HG02840 (cell line): ENCODE data around the gene FES.
"Not testable (repeated sequence)": the region's sequence is repeated elsewhere in the genome, so short reads cannot be mapped to it uniquely, and the experiment has no call there.

Source experiments
- ATAC-seq: cut with Tn5 transposase; IDR thresholded peaks from one replicate; pipeline ENCODE4 v1.9.1; 2021; ENCODE audit warnings: mild to moderate bottlenecking, moderate library complexity, moderate number of reproducible peaks; ENCODE audit not compliant: unreplicated experiment, low FRiP score

Gene FES

DNA sequence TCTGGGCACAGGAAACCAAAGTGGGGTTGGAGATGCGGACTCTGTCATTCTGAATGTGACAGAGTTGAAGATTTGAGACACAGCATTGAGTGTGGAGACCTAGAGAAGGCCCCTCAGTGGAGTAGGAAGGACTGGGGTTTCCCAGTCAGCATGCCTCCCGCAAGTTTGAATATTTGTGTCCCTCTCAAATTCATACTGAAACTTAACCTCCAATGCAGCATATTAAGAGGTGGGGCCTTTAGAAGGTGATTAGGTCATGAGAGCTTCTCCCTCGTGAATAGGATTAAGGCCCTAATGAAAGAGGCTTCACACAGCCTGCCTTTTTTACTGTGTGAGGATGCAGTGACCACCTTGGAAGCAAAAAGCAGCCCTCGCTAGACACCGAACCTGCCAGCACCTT is 40.1 kb downstream of the FES start:
- ATAC-seq, result peak; percentile 58

DNA sequence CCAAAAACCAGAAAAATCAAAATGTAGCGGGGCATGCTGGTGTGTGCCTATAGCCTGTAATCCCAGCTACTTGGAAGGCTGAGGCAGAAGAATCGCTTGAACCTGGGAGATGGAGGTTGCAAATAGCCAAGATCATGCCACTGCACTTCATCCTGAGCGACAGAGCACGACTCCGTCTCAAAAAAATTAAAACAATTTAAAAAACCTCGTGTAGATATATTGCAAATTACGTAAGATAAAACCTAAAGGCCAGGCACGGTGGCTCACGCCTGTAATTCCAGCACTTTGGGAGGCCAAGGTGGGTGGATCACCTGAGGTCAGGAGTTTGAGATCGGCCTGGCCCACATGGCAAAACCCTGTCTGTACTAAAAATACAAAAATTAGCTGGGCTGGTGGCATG is 42.5 kb downstream of the FES start:
- not testable (repeated sequence) for ATAC-seq

DNA sequence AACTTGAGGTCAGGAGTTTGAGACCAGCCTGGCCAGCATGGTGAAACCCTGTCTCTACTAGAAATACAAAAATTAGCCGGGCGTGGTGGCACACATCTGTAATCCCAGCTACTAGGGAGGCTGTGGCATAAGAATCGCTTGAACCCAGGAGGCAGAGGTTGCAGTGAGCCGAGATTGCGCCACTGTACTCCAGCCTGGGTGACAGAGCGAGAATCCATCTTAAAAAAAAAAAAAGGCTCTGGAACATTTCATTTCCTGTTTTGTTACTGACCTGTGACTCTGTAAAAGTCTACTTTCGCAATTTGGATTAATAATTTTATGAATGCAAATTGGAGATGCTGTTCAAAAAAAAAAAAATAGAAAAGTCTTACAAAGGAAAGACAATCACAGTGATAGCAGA is 43.8 kb downstream of the FES start:
- not testable (repeated sequence) for ATAC-seq

DNA sequence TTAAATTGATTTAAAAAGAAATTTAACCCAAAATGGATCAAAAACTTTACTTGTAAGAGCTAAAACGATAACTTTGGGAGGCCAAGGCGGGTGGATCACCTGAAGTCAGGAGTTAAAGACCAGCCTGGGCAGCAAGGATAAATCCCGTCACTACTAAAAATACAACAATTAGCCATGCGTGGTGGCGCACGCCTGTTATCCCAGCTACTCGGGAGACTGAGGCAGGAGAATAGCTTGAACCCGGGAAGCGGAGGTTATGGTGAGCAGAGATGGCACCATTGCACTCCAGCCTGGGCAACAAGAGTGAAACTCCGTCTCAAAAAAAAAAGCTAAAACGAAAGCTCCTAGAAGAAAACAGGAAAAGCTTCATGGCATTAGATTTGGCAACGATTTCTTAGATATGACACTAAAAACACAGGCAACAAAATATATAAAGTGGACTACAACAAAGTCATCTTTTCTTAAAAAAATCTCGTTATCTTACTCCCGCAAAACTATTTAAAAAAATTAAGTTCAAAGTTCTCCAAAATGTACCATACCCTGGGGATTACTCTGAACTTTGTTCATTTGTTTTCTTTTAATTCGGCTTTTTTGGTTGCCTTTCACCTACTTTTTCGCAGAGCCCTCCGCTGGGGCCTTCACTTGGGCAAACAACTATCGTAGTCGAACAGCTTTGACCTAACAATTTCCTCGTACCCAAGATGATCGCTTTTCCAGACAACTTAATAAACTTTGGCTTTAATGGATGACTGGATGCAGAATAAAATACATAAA is 45.1 kb downstream of the FES start:
- no peak for ATAC-seq

DNA sequence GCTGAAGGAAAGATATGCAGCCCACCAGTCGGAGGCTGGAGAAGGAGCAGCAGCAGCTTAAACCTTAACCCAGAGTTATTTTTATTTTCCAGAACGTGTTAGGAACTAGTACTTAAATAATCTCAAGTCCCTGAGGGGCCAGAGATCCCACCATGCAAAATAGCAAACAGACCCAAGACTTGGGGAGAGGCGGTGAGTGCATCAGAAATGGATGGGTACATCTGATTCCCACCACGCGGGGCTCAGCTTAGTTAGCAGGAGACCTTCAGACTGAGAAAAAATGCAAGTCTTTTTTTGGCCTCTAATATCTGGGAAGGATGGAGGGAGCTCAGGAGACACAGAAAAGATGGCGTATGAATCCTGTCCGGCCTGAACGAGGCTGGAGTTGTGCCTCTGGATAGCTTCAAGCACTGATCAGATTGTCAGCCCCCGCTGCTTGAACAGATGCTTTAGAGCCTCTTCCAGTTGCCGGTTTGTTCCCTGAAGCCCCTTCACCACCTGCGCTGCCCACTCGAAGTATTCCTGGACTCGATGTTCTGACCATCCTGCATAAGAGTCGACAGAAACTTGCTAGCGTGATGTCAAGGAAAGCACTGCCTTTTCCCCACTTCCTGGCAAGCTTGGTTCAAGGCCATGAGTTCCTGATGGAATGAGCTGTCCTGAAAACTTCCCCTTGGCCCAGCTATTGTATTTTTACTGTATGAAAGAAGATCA is 46.7 kb downstream of the FES start:
- ATAC-seq, result no peak

DNA sequence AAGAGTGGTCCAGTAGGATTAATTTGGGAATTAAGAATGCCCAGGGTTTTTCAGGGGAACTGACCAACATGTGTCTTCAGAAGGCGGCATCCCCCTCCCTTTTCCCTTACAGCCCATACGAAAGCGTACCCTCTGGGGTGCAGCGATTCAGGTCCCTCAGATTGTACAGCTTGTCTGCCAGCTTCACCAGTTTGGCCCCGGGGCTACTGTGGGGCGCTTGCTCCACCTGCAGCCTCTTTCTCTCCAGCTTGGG is 47.2 kb downstream of the FES start:
- no peak for ATAC-seq

DNA sequence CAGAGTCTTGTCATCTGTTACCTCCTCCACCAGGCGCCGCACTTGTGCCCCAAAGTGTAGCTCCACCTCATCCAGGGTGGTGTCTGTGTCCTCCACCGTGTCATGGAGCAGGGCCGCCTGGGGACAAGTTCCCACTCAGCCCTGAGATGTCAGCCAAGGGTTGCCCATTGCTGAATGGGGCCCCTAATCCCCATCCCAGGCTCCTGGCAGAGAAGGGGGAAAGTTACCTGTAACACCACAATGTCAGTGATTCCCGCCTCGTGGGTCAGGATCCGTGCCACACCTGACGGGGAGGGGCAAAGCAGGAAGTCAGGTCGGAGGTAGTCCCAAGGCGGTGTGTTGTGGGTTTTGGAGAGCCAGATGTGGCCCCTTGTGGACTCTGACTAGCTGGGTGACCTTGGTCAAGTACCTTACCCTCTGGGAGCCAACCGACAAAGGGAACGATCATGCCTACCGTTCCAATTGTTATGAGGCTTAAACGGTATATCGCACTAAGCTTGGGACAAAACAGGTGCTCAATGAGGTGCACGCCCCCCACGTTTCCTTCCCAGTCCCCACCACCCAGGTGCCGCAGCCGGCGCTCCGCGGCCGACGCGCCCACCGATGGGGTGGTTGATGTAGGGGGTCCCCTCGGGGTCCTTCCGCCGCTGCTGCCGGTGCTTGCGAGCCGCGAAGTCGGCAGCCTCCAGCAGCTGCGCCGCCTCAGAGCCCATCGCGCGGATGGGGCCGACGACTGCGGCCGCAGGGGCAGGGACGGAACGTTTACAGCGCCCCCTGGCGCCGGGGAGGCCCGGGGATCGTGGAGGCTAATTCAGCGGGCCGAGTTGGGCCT is 47.7 kb downstream of the FES start, which contains the start of gene HDDC3:
Gene HDDC3 (minus strand): TSS at position 722 of the 832 bp plus-strand sequence. CDS start 9 bp downstream, at position 713.
- peak; percentile 37 for ATAC-seq

DNA sequence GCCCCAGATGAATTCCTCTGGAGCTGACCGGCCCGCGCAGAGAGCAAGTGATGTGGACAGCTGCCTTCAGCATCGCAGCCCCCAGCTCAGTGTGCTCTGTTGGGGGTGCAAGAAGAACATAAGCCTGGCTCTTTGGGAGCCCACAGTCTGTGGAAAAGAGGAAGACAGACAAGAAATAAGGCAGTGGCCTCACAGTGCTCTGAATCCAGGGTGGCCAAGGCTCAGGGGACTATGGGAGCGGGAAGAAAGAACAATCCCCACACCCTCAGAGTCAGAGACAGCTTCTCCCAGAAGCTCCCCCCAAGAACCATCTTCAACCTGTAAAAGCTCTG is 48.3 kb downstream of the FES start:
- ATAC-seq, result no peak

DNA sequence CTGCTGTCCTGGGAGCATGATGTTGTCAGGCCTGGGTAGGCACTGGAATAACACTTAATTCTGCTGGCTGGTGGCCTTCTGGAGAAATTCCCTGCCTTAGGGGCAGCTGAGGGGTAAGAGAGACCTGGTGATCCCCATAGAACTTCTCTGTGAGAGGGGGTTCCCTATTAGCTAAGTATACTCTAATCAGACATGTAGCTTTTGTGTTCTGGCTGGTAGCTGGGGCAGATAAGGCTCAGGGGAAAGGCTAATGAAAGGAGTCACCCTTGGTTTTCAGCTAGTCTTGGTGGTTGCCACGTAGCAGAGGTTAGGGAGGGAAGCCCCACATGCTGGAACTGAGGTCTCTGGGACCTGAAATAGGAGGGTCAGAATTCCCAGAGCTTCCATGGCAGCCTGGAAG is 49.0 kb downstream of the FES start:
- no peak for ATAC-seq

DNA sequence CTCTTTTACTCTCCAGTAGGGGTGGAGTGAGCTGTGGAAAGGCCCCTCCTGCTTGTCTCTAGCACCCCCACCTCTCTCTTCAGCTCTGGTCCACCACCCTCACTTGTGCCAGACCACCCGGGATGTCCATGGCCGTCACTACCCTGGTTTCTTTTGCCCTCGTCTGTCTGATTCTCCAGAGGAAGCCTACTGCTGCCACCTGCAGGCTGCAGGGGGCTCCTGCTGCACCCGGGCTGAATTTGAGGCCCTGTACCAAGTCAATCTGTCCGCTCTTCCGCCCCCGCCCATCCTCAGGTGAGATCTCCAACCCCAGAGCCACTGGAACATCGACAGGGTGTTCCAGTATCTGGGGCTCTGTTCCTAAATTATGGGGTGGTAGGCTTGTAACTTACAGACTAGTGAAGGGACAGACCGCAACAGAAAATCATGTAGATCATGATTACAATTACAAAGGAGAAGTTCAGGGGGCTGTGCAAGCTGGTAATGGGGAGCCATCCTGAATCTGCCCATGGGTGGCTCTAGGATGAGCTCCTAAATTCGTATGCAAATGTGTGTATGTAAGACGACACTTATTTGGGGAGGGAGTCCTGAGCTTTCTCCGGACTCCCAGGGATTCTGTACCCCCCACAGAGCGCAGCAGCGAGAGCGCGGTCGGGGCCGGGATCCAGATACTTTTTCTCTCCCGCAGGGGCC is 50.1 kb downstream of the FES start:
- ATAC-seq, result peak; percentile 1

DNA sequence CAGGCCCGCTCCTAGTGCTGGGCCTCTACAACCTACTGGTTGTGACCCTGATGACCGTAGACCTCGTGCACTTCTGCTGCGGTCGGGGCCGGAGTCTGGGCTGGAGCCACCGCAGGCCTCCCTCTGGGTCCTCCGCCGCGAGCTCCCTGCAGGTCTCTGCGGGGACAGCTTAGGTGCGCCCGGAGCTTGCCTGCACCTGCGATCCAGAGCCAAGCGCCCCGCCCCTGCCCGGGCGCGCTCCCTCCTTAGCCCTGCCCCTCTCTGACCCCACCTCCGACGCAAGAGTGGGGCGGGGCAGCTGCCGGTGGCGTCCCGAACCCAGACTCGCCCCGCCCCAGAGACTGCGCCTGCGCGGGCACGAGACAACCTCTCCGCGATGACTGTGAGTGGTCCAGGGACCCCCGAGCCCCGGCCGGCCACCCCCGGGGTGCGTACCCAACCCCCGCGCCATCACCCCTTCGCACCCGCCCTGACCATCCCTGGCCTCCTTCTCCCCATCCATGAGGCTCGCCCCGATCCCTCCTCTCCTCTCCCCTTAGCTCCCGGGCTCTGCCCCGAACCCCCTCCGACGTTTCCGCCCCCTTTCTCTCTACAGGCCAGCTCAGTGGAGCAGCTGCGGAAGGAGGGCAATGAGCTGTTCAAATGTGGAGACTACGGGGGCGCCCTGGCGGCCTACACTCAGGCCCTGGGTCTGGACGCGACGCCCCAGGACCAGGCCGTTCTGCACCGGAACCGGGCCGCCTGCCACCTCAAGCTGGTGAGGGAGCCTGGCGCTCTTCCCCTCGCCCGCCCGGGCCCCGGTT is 50.8 kb downstream of the FES start, which contains the start of gene UNC45A:
Gene UNC45A (plus strand): TSS at position 337 of the 803 bp plus-strand sequence. CDS start 40 bp downstream, at position 377.
- ATAC-seq, result peak; percentile 51

DNA sequence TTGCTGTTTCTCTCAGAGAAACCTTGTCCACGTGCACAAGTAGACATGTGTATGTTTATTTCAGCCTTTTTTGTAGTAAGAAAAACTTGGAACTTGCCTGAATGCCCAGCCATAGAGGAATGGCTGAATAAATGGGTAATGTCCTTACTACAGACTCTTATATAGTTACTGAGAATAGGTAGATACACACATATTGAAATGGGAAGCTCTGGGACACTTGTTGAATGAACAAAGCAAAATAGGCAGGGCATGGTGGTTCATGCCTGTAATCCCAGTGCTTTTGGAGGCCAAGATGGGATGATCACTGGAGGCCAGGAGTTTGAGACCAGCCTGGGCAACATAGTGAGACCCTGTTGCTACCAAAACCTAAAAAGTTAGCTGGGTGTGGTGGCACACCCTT is 52.5 kb downstream of the FES start:
- ATAC-seq, result no peak

DNA sequence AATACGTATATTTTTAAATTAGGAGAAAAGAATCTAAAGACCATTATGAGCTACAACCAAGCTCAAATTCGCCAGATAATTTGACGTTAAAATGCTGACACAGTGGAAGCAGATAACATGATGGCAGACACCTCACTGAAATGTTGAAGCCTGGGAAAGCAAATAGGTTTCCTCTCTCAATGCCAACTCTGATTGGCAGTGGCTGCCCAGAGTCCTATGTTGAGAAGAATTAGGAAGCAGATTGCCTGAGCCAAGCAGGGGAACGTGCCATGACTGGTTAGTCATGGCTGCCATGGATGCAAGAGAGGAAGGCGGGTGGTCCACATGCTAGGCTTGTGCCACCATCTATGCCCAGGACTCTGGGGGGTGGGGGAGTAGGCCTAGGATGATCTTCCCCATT is 54.0 kb downstream of the FES start:
- ATAC-seq, result no peak

DNA sequence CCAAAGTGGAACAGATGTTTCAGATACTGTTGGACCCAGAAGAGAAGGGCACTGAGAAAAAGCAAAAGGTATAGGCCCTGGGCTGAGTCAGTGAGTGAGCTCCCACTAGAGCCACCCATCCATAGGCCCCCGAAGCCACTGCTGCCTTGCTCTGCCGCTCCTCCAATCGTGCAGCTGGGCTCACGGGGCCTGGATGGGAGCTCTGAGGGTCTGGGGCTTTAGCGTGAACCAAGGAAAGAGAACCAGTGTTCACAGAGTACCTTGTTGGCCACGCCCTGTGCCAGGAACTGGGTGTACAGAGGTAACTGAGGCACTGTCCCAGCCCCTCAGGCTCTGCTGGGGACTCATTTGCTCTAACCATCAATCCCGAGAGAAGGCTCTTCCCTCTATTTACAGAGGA is 55.5 kb downstream of the FES start:
- ATAC-seq, result no peak

DNA sequence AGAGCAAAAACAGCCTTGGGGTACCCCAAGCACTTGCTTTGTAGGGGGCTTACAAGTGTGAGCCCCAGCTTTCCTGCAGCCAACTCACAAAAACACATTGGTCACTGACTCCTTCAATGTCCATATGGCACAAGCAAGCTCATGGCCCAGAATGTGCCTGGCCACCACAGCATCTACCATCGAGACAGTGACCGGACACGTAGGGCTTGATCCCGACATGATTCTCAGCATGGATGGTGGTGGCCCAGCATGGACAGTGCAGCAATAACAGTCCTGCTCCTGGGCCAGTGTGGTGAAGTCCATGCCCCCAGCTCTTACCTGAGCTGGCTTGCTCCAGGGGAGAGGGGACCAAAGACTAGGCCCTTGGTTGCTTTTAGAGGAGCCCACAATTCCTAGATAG is 56.7 kb downstream of the FES start:
- ATAC-seq, result no peak

DNA sequence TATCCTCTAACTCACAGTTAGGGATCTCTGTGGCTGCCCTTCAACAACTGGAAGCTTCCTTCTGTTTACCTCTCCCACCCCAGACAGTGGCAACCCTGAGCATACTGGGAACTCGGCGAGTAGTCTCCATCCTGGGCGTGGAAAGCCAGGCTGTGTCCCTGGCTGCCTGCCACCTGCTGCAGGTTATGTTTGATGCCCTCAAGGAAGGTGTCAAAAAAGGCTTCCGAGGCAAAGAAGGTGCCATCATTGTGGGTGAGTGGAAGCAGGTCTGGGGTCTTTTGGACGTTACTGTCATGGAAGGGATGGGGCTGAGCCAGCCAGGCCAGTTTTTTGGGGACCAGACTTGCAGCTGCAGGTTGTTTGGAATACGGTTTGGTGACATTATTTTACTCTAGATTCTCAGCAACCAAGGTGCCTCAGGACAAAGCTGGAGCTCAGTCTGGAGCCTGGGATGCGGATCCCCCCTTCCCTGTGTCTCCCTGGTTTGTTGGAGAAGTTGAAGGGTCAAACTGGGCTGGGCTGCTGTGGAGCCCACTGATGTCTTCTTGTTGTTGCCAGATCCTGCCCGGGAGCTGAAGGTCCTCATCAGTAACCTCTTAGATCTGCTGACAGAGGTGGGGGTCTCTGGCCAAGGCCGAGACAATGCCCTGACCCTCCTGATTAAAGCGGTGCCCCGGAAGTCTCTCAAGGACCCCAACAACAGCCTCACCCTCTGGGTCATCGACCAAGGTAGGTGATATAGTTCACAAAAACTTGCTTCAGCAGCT is 58.2 kb downstream of the FES start:
- no peak for ATAC-seq

DNA sequence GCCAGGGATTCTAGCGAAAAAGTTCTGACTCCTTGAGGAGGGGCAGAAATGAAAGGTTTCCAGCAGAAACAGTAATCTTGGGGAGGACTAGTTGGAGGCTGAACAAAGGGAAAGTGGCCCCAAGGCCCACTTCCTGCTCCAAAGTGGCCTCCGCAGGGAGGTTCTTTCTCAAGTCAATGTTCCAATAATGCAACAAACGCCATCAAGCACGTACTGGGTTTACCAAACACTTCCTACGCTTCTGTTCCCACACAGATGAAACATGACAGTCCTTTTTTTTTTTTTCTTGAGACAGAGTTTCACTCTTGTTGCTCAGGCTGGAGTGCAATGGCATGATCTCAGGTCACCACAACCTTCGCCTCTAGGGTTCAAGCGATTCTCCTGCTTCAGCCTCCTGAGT is 60.8 kb downstream of the FES start:
- ATAC-seq, result no peak
